ENCODE data around the gene HHAT.

The HHAT gene

DNA sequence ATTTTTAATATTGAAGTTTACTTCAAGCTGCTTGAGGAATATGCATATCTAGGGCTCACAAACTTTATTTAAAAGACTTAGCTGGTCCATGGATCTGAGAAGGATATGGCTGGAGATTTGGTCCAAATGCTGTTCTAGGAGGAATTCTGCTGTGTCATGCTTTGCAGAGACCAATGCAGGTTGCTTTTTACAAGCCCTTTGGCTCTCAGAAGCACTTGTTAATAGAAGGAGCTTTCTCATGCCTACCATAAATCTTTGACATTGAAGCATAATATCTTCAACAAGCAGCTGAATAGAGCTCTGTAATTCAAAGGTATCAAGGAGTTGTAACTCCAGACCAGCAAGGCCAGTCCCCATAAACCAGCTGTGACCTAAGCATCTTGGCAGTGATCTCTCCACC lies 299.1 kb downstream of the HHAT start:
- Histone ChIP-seq H3K9ac (ENCODE audit: low read length) (no peak overlapping the region), H3K18ac (ENCODE audit: low read length) (no peak overlapping the region), H3K79me2 (ENCODE audit: control insufficient read depth, insufficient read depth, low read length) (no peaks in the 10 kb centered on the region), H4K5ac (ENCODE audit: low read length) (no peak overlapping the region), H3K36me3 (ENCODE audit: control insufficient read depth, insufficient read depth, low read length) (no peaks in the 10 kb centered on the region), H3K79me1 (ENCODE audit: low read length) (no peaks in the 10 kb centered on the region), H2BK15ac (replicated peaks; ENCODE audit: low read depth) (no peak overlapping the region), H3K27me3 (ENCODE audit: insufficient read depth, low read length, poor library complexity) (no peaks in the 10 kb centered on the region), H2BK5ac (ENCODE audit: low read length) (no peak overlapping the region), H3K4ac (ENCODE audit: low read depth, low read length) (no peak overlapping the region), H3K23ac (ENCODE audit: low read length) (no peak overlapping the region), H3K4me3 (ENCODE audit: low read length) (no peak overlapping the region), H3K27ac (ENCODE audit: low read depth, low read length) (no peak overlapping the region), H3K56ac (ENCODE audit: low read length) (no peak overlapping the region), H2AK5ac (ENCODE audit: low read length) (no peak overlapping the region), H2BK120ac (ENCODE audit: low read depth, low read length) (no peak overlapping the region), H4K8ac (ENCODE audit: low read depth, low read length) (no peak overlapping the region), H3K4me2 (ENCODE audit: low read length) (no peak overlapping the region), H3K4me1 (ENCODE audit: control insufficient read depth, low read depth, low read length) (no peaks in the 10 kb centered on the region)
- DNase-seq, result no peak

DNA sequence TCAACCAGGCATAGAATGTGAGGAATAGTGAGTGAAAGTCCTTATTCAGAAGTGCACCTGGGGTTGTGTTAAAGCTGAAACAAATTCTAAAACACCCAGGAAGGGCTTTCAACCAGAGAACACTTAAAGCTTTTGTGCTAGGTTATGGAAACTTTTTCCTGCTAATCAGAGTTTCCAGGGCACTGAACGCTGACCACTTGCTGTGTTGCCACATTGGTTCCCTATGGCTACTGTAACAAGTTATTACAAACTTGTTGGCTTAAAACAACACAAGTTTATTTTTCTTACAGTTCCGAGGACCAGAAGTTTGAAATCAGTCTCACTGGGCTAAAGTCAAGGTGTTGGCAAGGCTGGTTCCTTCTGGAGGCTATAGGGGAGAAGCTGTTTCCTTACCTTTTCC lies 300.6 kb downstream of the HHAT start:
- Histone ChIP-seq H3K4me1 (ENCODE audit: control insufficient read depth, low read depth, low read length) (no peaks in the 10 kb centered on the region), H3K36me3 (ENCODE audit: control insufficient read depth, insufficient read depth, low read length) (no peaks in the 10 kb centered on the region), H3K27me3 (ENCODE audit: insufficient read depth, low read length, poor library complexity) (no peaks in the 10 kb centered on the region), H2AK5ac (ENCODE audit: low read length) (no peak overlapping the region), H2BK15ac (replicated peaks; ENCODE audit: low read depth) (no peak overlapping the region), H3K9ac (ENCODE audit: low read length) (no peak overlapping the region), H3K27ac (ENCODE audit: low read depth, low read length) (no peak overlapping the region), H3K4me2 (ENCODE audit: low read length) (no peak overlapping the region), H4K5ac (ENCODE audit: low read length) (no peak overlapping the region), H3K4me3 (ENCODE audit: low read length) (no peak overlapping the region), H2BK5ac (ENCODE audit: low read length) (no peak overlapping the region), H3K79me1 (ENCODE audit: low read length) (no peaks in the 10 kb centered on the region), H4K8ac (ENCODE audit: low read depth, low read length) (no peak overlapping the region), H3K23ac (ENCODE audit: low read length) (no peak overlapping the region), H3K4ac (ENCODE audit: low read depth, low read length) (no peak overlapping the region), H3K79me2 (ENCODE audit: control insufficient read depth, insufficient read depth, low read length) (no peaks in the 10 kb centered on the region), H3K18ac (ENCODE audit: low read length) (no peak overlapping the region), H2BK120ac (ENCODE audit: low read depth, low read length) (no peak overlapping the region), H3K56ac (ENCODE audit: low read length) (no peak overlapping the region)
- DNase-seq, result no peak
- WGBS (ENCODE audit: extremely low coverage, insufficient coverage, low lambda C conversion rate), result no CpG with 5 or more reads among the region's 2 CpGs

DNA sequence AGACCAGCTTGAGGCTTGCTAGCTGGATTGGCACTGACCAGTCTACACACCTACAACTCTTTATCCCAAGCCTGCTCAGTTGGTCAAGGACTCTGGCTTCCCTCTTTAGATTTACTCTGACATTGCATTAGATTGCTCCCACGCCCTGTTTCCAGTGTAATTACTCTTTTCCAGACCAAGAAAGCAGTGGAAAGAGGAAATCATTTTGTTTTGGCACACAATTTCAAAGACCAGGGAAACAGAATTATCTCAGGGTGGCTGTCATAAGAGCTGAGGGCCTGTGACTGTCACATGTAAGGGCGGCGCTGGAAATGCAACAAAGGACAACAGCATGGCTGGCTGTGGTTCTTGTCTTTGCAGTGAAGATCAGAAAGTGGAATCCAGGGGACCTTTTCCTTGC lies 302.7 kb downstream of the HHAT start:
- H3K36me3 ChIP-seq (ENCODE audit: control insufficient read depth, insufficient read depth, low read length), result no peaks in the 10 kb centered on the region
- no peak overlapping the region for H2BK5ac ChIP-seq (ENCODE audit: low read length)
- WGBS (ENCODE audit: extremely low coverage, insufficient coverage, low lambda C conversion rate), result no CpG with 5 or more reads among the region's 3 CpGs
- no peak overlapping the region for H4K5ac ChIP-seq (ENCODE audit: low read length)
- no peak overlapping the region for H3K4me2 ChIP-seq (ENCODE audit: low read length)
- no peak overlapping the region for H3K23ac ChIP-seq (ENCODE audit: low read length)
- no peak overlapping the region for H3K9ac ChIP-seq (ENCODE audit: low read length)
- no peak overlapping the region for H2BK120ac ChIP-seq (ENCODE audit: low read depth, low read length)
- H3K27me3 ChIP-seq (ENCODE audit: insufficient read depth, low read length, poor library complexity), result no peaks in the 10 kb centered on the region
- no peak overlapping the region for H2AK5ac ChIP-seq (ENCODE audit: low read length)
- no peak overlapping the region for H3K56ac ChIP-seq (ENCODE audit: low read length)
- no peak overlapping the region for H4K8ac ChIP-seq (ENCODE audit: low read depth, low read length)
- no peaks in the 10 kb centered on the region for H3K4me1 ChIP-seq (ENCODE audit: control insufficient read depth, low read depth, low read length)
- H3K79me1 ChIP-seq (ENCODE audit: low read length), result no peaks in the 10 kb centered on the region
- no peak overlapping the region for H3K18ac ChIP-seq (ENCODE audit: low read length)
- no peak overlapping the region for H3K27ac ChIP-seq (ENCODE audit: low read depth, low read length)
- H3K4ac ChIP-seq (ENCODE audit: low read depth, low read length), result no peak overlapping the region
- no peak overlapping the region for H2BK15ac ChIP-seq (replicated peaks; ENCODE audit: low read depth)
- no peak for DNase-seq
- no peaks in the 10 kb centered on the region for H3K79me2 ChIP-seq (ENCODE audit: control insufficient read depth, insufficient read depth, low read length)
- H3K4me3 ChIP-seq (ENCODE audit: low read length), result no peak overlapping the region

DNA sequence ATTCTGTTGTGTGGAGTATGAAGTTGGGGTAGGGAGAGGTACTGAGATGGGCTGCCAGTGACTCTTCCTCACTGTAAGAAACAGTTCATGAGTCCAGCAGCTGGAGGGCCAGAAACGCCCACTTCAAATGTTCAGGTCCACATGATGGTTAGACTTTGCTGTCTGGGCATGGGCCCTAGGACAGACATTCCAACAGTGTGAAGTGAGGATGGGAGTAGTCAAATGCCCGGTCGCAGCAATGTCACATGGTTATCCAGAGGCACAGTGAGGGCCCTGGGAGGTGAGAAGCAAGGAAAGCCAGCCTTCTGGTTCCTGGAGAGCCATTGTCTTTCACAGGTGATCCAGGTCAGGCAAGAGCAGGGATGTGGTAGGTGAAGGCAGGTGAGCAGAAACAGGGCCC lies 304.4 kb downstream of the HHAT start:
- no peak overlapping the region for H2BK15ac ChIP-seq (replicated peaks; ENCODE audit: low read depth)
- H3K56ac ChIP-seq (ENCODE audit: low read length), result no peak overlapping the region
- H3K79me2 ChIP-seq (ENCODE audit: control insufficient read depth, insufficient read depth, low read length), result no peaks in the 10 kb centered on the region
- no peak overlapping the region for H3K18ac ChIP-seq (ENCODE audit: low read length)
- no CpG with 5 or more reads among the region's 3 CpGs for WGBS (ENCODE audit: extremely low coverage, insufficient coverage, low lambda C conversion rate)
- no peak overlapping the region for H4K8ac ChIP-seq (ENCODE audit: low read depth, low read length)
- no peak overlapping the region for H3K27ac ChIP-seq (ENCODE audit: low read depth, low read length)
- no peak overlapping the region for H2AK5ac ChIP-seq (ENCODE audit: low read length)
- H3K36me3 ChIP-seq (ENCODE audit: control insufficient read depth, insufficient read depth, low read length), result no peaks in the 10 kb centered on the region
- no peak overlapping the region for H3K4me3 ChIP-seq (ENCODE audit: low read length)
- H3K4me2 ChIP-seq (ENCODE audit: low read length), result no peak overlapping the region
- H2BK120ac ChIP-seq (ENCODE audit: low read depth, low read length), result no peak overlapping the region
- no peak overlapping the region for H3K4ac ChIP-seq (ENCODE audit: low read depth, low read length)
- H4K5ac ChIP-seq (ENCODE audit: low read length), result no peak overlapping the region
- no peaks in the 10 kb centered on the region for H3K79me1 ChIP-seq (ENCODE audit: low read length)
- H2BK5ac ChIP-seq (ENCODE audit: low read length), result no peak overlapping the region
- H3K4me1 ChIP-seq (ENCODE audit: control insufficient read depth, low read depth, low read length), result no peaks in the 10 kb centered on the region
- no peak for DNase-seq
- H3K9ac ChIP-seq (ENCODE audit: low read length), result no peak overlapping the region
- no peak overlapping the region for H3K23ac ChIP-seq (ENCODE audit: low read length)
- no peaks in the 10 kb centered on the region for H3K27me3 ChIP-seq (ENCODE audit: insufficient read depth, low read length, poor library complexity)

GRCh38 chr1:210633636-210634035 lies 304.9 kb downstream of the HHAT start:
- Histone ChIP-seq H3K23ac (ENCODE audit: low read length) (no peak overlapping the region), H3K9ac (ENCODE audit: low read length) (no peak overlapping the region), H4K5ac (ENCODE audit: low read length) (no peak overlapping the region), H3K27me3 (ENCODE audit: insufficient read depth, low read length, poor library complexity) (no peaks in the 10 kb centered on the region), H3K56ac (ENCODE audit: low read length) (no peak overlapping the region), H4K8ac (ENCODE audit: low read depth, low read length) (no peak overlapping the region), H3K4ac (ENCODE audit: low read depth, low read length) (no peak overlapping the region), H3K27ac (ENCODE audit: low read depth, low read length) (no peak overlapping the region), H3K4me1 (ENCODE audit: control insufficient read depth, low read depth, low read length) (no peaks in the 10 kb centered on the region), H3K18ac (ENCODE audit: low read length) (no peak overlapping the region), H3K79me2 (ENCODE audit: control insufficient read depth, insufficient read depth, low read length) (no peaks in the 10 kb centered on the region), H3K4me3 (ENCODE audit: low read length) (no peak overlapping the region), H2BK5ac (ENCODE audit: low read length) (no peak overlapping the region), H3K79me1 (ENCODE audit: low read length) (no peaks in the 10 kb centered on the region), H2BK15ac (replicated peaks; ENCODE audit: low read depth) (no peak overlapping the region), H3K4me2 (ENCODE audit: low read length) (no peak overlapping the region), H2BK120ac (ENCODE audit: low read depth, low read length) (no peak overlapping the region), H3K36me3 (ENCODE audit: control insufficient read depth, insufficient read depth, low read length) (no peaks in the 10 kb centered on the region), H2AK5ac (ENCODE audit: low read length) (no peak overlapping the region)
- DNase-seq, result no peak
- WGBS (ENCODE audit: extremely low coverage, insufficient coverage, low lambda C conversion rate), result no CpG with 5 or more reads among the region's 6 CpGs

DNA sequence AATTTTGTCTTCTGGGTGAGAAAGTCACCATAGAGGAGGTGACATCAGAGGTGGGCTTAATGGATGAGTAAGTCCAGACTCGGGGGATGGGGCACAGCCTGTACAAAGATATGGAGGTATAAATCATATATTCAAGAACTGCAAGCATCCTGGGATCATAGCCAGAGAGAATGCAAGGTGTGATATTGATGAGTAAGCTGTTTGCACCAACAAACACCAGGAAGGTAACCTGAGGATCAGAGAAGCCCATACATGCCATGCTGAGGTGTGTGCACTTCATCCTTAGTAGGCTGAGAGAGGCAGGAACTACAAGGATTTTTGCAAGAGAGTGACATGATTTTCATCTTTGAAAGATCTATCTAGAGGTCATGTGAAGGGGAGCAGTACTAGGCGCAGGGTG lies 306.4 kb downstream of the HHAT start:
- Histone ChIP-seq H3K27me3 (ENCODE audit: insufficient read depth, low read length, poor library complexity) (no peaks in the 10 kb centered on the region), H2AK5ac (ENCODE audit: low read length) (no peak overlapping the region), H3K79me2 (ENCODE audit: control insufficient read depth, insufficient read depth, low read length) (no peaks in the 10 kb centered on the region), H3K23ac (ENCODE audit: low read length) (no peak overlapping the region), H2BK5ac (ENCODE audit: low read length) (no peak overlapping the region), H3K4ac (ENCODE audit: low read depth, low read length) (no peak overlapping the region), H3K79me1 (ENCODE audit: low read length) (no peaks in the 10 kb centered on the region), H2BK120ac (ENCODE audit: low read depth, low read length) (no peak overlapping the region), H3K36me3 (ENCODE audit: control insufficient read depth, insufficient read depth, low read length) (no peaks in the 10 kb centered on the region), H3K27ac (ENCODE audit: low read depth, low read length) (no peak overlapping the region), H4K8ac (ENCODE audit: low read depth, low read length) (no peak overlapping the region), H3K4me1 (ENCODE audit: control insufficient read depth, low read depth, low read length) (no peaks in the 10 kb centered on the region), H4K5ac (ENCODE audit: low read length) (no peak overlapping the region), H3K18ac (ENCODE audit: low read length) (no peak overlapping the region), H2BK15ac (replicated peaks; ENCODE audit: low read depth) (no peak overlapping the region), H3K56ac (ENCODE audit: low read length) (no peak overlapping the region), H3K4me2 (ENCODE audit: low read length) (no peak overlapping the region), H3K9ac (ENCODE audit: low read length) (no peak overlapping the region), H3K4me3 (ENCODE audit: low read length) (no peak overlapping the region)
- DNase-seq, result no peak
- WGBS (ENCODE audit: extremely low coverage, insufficient coverage, low lambda C conversion rate), result no CpG with 5 or more reads among the region's 2 CpGs

Measured in mesendoderm (in vitro differentiated cells).